ENCODE measurements around the gene ASB2.

ASB2 gene

DNA sequence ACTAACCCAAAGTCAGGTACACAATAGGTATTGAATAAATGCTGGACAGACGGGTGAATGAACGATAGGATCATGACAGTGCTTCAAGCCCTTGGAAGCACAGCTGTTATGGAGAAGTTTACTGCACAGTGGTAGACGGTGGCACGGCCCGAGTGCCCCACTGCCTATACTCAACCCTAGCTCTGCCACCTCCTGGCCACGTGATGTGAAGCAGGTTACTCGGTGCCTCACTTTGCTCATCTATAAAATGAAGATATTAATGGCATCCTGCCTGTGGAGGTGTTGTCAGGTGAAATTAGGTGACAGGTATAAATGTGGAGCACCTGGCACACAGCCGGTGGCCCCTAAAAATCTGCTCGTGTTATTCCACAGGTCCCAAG, 5.8 kb downstream of the ASB2 start:
- H3K27me3 ChIP-seq (ENCODE audit: insufficient read depth, low read length), result peaks cover 5% of the 10 kb centered on the region
- no peaks in the 10 kb centered on the region for H3K4me1 ChIP-seq (ENCODE audit: insufficient read depth, low read length)
- no peak overlapping the region for H2AFZ ChIP-seq (ENCODE audit: low read depth, low read length)
- no peaks in the 10 kb centered on the region for H3K9me3 ChIP-seq (ENCODE audit: low read length)
- no peaks in the 10 kb centered on the region for H3K36me3 ChIP-seq (ENCODE audit: insufficient read depth, low read length)
- H3K4me3 ChIP-seq (ENCODE audit: low read length), result no peak overlapping the region

DNA sequence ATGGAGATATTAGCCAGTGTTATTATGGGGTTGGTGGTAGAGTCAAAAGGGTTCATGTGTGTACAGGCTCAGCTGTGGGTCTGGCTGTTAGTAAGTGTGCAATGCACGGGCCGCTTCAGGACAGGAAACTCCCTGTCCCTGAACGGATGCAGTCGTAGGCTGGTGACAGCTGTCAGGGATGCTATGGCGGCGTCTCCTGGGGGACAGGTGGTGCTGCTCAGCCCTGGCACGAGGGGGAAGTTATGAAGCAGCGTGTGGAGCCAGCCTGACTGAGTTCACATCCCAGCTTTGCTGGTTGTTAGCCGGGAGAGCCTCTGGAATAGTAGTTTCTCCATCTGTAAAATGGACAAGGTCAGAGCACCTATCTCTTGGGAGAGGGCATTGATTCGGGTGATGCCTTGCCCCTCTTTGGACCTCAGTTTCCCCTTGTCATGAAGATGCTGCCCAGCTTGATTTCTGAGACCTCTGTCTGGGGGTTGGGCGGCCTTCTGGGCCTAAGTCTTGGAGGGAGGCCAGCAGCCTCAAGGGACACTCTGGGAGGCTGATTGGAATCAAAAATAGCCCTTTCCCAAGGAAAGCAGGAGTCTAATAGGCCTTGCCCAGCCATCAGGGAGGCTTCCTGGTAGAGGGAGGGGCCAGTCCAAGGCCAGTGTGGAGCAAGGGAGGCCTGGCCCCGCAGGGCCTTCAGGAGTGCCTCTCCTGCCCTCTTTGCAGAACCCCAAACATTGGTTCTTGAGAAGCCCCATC, 7.1 kb downstream of the ASB2 start:
- Histone ChIP-seq H3K36me3 (ENCODE audit: insufficient read depth, low read length) (no peaks in the 10 kb centered on the region), H2AFZ (ENCODE audit: low read depth, low read length) (no peak overlapping the region), H3K9me3 (ENCODE audit: low read length) (no peaks in the 10 kb centered on the region), H3K4me3 (ENCODE audit: low read length) (no peak overlapping the region), H3K27me3 (ENCODE audit: insufficient read depth, low read length) (peaks cover 5% of the 10 kb centered on the region), H3K4me1 (ENCODE audit: insufficient read depth, low read length) (no peaks in the 10 kb centered on the region)

DNA sequence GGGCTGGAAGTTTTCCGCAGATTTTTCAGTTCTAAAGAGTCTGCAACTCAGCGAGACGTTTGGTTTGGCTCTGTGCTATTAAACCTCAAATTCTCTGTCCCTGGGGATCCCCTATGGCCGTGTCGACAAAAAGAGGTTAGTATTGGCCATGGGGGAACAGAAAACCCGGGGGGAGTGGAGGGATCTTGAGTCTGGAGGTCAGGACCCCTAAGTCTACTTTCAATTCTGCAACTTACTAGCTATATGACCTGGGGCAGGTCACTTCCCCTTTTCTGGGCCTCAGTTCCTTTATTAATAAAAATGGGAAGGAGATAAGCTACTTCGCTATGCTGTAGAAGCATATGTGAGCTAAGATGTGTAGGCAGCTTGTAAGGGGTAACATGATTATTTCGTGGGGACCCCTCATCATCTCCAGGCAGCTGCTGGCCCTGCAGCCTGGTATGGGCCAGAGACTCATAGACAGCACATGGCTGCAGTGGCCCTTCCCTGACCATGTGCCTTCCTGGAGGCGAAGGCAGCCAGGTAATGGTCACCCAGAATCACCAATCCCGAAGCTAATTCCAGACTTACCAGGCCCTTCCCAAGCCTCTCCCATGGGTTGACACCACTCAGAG, 8.6 kb downstream of the ASB2 start:
- H3K36me3 ChIP-seq (ENCODE audit: insufficient read depth, low read length), result no peaks in the 10 kb centered on the region
- H3K27me3 ChIP-seq (ENCODE audit: insufficient read depth, low read length), result peaks cover 5% of the 10 kb centered on the region
- no peak overlapping the region for H2AFZ ChIP-seq (ENCODE audit: low read depth, low read length)
- H3K4me3 ChIP-seq (ENCODE audit: low read length), result no peak overlapping the region
- H3K4me1 ChIP-seq (ENCODE audit: insufficient read depth, low read length), result peaks cover 4% of the 10 kb centered on the region
- no peaks in the 10 kb centered on the region for H3K9me3 ChIP-seq (ENCODE audit: low read length)

DNA sequence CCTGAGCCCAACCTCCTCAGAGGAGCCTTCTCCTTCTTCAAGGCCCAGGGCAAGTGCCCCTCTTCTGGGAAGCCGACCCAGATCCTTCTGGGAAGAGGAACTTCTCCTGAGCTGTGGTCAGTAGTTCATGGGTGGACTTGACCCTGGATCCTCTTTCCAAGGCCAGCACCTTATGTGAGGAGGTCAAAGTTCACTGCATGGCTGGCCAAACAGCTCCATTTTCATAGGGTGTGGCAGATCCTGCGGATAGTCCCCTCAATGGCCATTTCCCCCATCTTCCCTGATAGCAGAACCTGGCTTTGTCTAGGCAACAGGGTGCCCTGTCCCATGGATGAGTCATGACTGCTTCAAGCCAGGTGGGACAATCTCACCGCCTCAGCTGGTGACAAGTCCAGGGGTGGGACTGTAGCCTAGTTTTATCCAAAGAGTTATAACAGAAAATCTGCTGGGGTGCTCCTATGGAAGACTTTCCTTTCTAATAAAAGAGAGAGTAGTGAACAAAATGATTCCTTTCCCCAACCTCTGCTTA, 10.4 kb downstream of the ASB2 start:
- H3K9me3 ChIP-seq (ENCODE audit: low read length), result no peaks in the 10 kb centered on the region
- no peaks in the 10 kb centered on the region for H3K36me3 ChIP-seq (ENCODE audit: insufficient read depth, low read length)
- peaks cover 4% of the 10 kb centered on the region for H3K4me1 ChIP-seq (ENCODE audit: insufficient read depth, low read length)
- no peak overlapping the region for H3K4me3 ChIP-seq (ENCODE audit: low read length)
- peaks cover 5% of the 10 kb centered on the region for H3K27me3 ChIP-seq (ENCODE audit: insufficient read depth, low read length)
- H2AFZ ChIP-seq (ENCODE audit: low read depth, low read length), result no peak overlapping the region

DNA sequence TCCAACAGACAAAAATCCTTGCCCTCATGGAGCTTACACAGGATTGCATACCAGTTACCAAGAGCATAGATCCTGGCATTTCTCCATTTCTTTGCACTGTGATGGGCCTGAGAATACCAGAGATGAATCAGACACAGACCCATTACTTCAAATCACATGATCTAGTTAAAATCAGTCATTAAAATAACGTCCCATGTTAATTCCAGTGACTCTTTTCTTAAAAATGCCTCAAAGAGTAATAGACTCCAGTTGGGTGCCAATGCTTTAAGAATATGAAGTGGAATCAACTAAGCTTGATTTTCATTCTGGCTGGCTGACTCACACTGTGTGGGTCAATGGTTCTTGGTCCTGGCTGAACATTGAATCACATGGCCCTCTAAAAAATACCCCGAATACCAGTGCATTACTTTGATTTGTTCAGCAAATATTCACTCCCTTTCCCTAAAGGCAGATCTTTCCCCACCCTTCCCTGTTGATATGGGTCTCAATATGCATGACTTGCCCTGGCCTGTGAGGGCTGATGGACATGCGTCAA, 11.0 kb downstream of the ASB2 start:
- Histone ChIP-seq H3K36me3 (ENCODE audit: insufficient read depth, low read length) (no peaks in the 10 kb centered on the region), H3K4me3 (ENCODE audit: low read length) (no peak overlapping the region), H2AFZ (ENCODE audit: low read depth, low read length) (no peak overlapping the region), H3K9me3 (ENCODE audit: low read length) (no peaks in the 10 kb centered on the region), H3K27me3 (ENCODE audit: insufficient read depth, low read length) (peaks cover 5% of the 10 kb centered on the region), H3K4me1 (ENCODE audit: insufficient read depth, low read length) (peaks cover 4% of the 10 kb centered on the region)

DNA sequence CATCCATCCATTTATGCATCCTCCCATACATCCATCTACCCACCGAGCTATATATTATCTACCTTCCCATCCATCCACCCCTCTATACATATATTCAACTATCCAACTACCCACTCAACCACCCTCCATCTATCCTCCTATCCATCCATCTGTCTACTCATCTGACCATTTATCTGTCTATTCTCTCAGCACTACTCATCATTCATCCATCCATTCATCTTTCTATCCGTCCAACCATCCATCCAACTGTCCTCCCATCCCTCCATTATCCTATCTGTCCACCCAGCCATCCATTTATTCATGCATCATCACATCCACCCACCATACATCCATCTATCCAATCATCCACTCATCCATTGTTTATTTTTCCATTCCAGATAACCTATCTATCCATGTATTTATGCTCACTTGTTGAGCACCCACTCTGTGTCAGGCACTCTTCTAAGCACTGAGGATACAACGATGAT, 11.5 kb downstream of the ASB2 start:
- Histone ChIP-seq H3K4me3 (ENCODE audit: low read length) (no peak overlapping the region), H3K4me1 (ENCODE audit: insufficient read depth, low read length) (peaks cover 4% of the 10 kb centered on the region), H3K36me3 (ENCODE audit: insufficient read depth, low read length) (no peaks in the 10 kb centered on the region), H2AFZ (ENCODE audit: low read depth, low read length) (no peak overlapping the region), H3K9me3 (ENCODE audit: low read length) (no peaks in the 10 kb centered on the region), H3K27me3 (ENCODE audit: insufficient read depth, low read length) (peaks cover 5% of the 10 kb centered on the region)

DNA sequence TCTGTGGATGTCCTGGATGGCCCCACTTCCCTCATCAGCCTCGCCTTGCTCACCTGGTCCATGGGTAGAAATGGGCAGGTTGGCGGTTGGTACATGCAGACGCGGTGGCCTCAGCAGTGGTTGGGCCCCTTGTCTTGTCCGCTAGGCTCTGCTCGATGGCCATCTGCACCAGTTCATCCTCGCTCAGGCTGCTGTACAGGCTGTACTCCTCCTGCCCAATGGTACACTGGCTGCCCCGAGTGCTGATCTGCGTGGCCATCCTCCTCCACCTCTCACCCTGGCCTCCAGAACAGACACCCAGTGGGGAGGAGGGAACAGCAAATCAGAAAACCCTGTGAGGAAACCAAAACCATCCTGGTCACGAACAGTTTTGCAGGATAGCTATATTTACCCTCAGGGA, 12.1 kb downstream of the ASB2 start:
- peaks cover 5% of the 10 kb centered on the region for H3K27me3 ChIP-seq (ENCODE audit: insufficient read depth, low read length)

DNA sequence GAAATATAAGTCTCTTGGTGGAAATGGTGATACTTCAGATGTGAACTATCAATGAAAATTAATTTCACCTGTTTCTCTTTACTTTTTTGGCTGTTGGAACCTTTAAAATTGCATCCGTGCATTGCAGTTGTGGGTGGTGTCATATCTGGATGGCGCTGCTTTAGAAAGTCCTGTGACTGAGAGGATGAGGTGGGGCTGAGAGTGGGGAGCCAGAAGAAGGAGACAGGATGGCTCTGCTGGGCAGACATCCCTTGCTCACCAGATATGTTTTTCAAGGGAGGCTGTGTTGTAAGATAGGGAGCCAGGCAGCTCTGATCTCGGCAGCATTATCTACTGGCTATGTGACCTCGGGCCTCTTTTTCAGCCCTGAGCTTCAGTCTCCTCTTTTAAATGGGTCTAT, 12.7 kb downstream of the ASB2 start:
- no peak overlapping the region for H3K4me3 ChIP-seq (ENCODE audit: low read length)
- H3K4me1 ChIP-seq (ENCODE audit: insufficient read depth, low read length), result peaks cover 8% of the 10 kb centered on the region
- no peaks in the 10 kb centered on the region for H3K36me3 ChIP-seq (ENCODE audit: insufficient read depth, low read length)
- H3K9me3 ChIP-seq (ENCODE audit: low read length), result no peaks in the 10 kb centered on the region
- H2AFZ ChIP-seq (ENCODE audit: low read depth, low read length), result no peak overlapping the region
- peaks cover 4% of the 10 kb centered on the region for H3K27me3 ChIP-seq (ENCODE audit: insufficient read depth, low read length)

More for the DNA sequence above, 12.1 kb downstream of the ASB2 start:
- Histone ChIP-seq H3K4me3 (ENCODE audit: low read length) (no peak overlapping the region), H3K9me3 (ENCODE audit: low read length) (no peaks in the 10 kb centered on the region), H2AFZ (ENCODE audit: low read depth, low read length) (no peak overlapping the region), H3K4me1 (ENCODE audit: insufficient read depth, low read length) (peaks cover 6% of the 10 kb centered on the region), H3K36me3 (ENCODE audit: insufficient read depth, low read length) (no peaks in the 10 kb centered on the region)

DNA sequence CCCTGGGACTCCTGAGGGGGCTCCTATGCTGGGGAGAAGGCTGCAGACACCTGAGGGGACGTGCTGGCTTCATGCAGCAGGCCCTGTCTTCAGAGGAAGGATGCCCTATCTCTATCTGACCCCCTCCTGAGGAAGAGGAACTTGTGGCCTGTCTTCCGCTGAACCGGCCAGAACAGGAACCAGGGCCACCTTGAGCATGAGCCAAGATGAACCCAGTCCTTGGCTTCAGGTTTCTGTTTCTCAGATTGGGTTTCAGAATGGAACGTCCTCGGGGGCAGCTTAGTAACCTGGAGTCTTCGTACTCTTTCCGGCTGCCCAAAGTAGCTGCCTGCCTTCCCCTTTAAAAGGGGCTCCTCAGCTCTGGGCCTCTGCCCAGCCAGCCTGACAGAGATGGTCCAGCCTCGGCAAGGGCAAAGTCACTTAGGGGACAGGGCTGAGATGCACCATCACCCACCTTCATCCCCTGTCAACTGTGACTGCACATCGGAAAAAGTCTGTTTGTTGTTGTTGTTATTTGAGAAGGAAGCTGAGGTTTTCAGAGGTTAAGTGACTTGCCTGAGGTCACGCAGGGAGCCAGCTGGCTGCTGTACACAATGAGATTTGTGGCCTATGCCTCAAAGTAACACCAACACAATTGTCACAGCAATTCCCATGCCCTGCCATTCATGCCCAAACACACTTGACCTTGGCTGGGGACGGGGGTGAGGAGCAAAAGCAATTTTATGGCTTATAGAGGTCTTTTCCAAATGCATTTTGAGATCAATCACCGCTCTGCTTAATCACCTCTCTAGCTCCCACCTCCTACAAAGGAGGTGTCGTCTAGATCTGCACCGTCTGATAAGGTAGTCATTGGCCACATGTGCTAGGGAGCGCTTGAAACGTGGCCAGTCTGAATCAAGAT, 13.4 kb downstream of the ASB2 start:
- peaks cover 8% of the 10 kb centered on the region for H3K4me1 ChIP-seq (ENCODE audit: insufficient read depth, low read length)
- no peaks in the 10 kb centered on the region for H3K9me3 ChIP-seq (ENCODE audit: low read length)
- no peak overlapping the region for H2AFZ ChIP-seq (ENCODE audit: low read depth, low read length)
- no peaks in the 10 kb centered on the region for H3K36me3 ChIP-seq (ENCODE audit: insufficient read depth, low read length)
- H3K27me3 ChIP-seq (ENCODE audit: insufficient read depth, low read length), result no peaks in the 10 kb centered on the region
- no peak overlapping the region for H3K4me3 ChIP-seq (ENCODE audit: low read length)

DNA sequence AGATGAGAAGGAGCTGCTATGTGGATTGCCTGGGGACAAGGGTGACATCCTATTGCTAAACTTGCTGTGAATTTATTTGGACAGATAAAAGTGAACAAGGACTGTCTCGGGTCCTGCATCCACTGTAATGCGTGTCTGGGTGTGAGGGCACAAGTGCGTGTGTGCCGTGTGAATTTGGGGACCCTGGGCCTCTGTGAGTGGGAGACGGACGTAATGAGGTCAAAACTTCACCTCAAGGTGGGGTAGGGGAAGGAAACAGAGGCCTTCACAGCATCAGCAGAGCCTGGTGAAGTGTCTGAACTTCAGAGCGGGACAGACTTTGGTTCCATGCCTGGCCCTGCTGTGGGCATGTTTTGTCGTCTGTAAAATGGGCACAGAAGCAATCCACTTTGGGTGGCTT, 14.8 kb downstream of the ASB2 start:
- Histone ChIP-seq H3K27me3 (ENCODE audit: insufficient read depth, low read length) (peaks cover under 1% of the 10 kb centered on the region), H3K9me3 (ENCODE audit: low read length) (no peaks in the 10 kb centered on the region), H3K4me3 (ENCODE audit: low read length) (no peak overlapping the region), H3K4me1 (ENCODE audit: insufficient read depth, low read length) (peaks cover 8% of the 10 kb centered on the region), H3K36me3 (ENCODE audit: insufficient read depth, low read length) (no peaks in the 10 kb centered on the region), H2AFZ (ENCODE audit: low read depth, low read length) (no peak overlapping the region)

DNA sequence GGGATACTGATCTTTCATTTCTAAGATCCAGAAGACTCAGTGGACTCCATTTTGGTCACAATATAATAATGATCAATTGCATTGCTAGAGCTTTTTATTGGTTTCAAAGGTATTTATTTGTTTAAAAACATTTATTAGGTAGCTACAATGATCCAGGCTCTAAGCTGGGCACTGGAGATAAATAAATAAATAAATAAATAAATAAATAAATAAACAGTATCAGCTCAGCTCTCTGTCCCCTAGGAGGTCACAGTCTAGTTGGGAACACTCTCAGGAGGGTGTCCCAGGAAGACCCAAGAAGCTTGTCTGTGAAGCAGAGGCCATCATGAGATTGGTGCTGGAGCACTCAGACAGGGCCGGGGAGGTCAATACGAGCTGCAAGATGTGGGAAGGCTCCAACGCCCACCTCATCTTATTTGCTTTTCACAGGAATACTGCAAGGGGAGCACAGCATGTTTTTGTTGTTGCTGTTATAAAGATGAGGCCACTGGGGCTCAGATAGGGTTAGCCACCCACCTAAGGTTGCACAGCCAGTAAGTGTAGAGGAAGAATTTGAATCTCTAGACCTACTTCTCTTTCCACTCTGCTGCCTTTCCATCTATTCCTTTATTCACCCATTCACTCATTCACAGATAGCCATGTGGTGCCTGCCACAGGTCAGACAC, 15.5 kb downstream of the ASB2 start:
- H3K9me3 ChIP-seq (ENCODE audit: low read length), result no peaks in the 10 kb centered on the region
- H3K4me1 ChIP-seq (ENCODE audit: insufficient read depth, low read length), result peaks cover 8% of the 10 kb centered on the region
- H3K27me3 ChIP-seq (ENCODE audit: insufficient read depth, low read length), result peaks cover 6% of the 10 kb centered on the region
- H3K36me3 ChIP-seq (ENCODE audit: insufficient read depth, low read length), result no peaks in the 10 kb centered on the region
- no peak overlapping the region for H3K4me3 ChIP-seq (ENCODE audit: low read length)
- no peak overlapping the region for H2AFZ ChIP-seq (ENCODE audit: low read depth, low read length)

DNA sequence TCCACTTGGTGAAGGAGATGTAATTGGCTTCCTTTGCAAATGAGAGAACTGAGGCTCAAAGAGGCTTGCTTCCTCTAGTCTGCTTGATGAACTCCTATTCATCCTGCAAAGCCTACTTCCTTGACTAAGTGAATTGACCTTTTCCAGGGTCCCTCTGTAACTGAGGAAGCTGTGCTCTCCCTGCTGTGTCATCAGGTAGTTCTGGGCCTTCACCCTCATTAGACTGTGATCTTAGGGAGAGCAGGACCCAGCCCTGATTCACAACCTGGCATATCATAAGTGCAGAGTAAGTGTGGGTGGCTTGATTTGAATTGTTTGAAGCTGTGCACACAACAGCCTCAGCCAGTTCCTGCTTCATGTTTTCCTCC, 16.3 kb downstream of the ASB2 start:
- no peaks in the 10 kb centered on the region for H3K9me3 ChIP-seq (ENCODE audit: low read length)
- no peak overlapping the region for H3K4me3 ChIP-seq (ENCODE audit: low read length)
- H3K27me3 ChIP-seq (ENCODE audit: insufficient read depth, low read length), result peaks cover 6% of the 10 kb centered on the region
- H3K4me1 ChIP-seq (ENCODE audit: insufficient read depth, low read length), result peaks cover 8% of the 10 kb centered on the region
- H3K36me3 ChIP-seq (ENCODE audit: insufficient read depth, low read length), result no peaks in the 10 kb centered on the region
- H2AFZ ChIP-seq (ENCODE audit: low read depth, low read length), result no peak overlapping the region
